GM12892 (cell line): ENCODE results near the gene ZNF765.
"Not testable (repeated sequence)": the region's sequence is repeated elsewhere in the genome, so short reads cannot be mapped to it uniquely, and the experiment has no call there.

ENCODE experiments used
- DNase-seq: peaks from one replicate; pipeline ENCODE4 v3.0.0; 2011; ENCODE audit not compliant: insufficient read length
- FAIRE-seq: peaks from 2 replicates; lab custom pipeline; 2011; peaks lifted over from hg19 to GRCh38; lab: Jason Lieb, UNC
- POLR2A ChIP-seq: IDR thresholded peaks from 2 replicates; pipeline ENCODE4 v1.6.1; 2011; ENCODE audit warnings: low read depth, low read length, control low read depth
- POLR2AphosphoS5 ChIP-seq: IDR thresholded peaks from 2 replicates; pipeline ENCODE4 v1.6.1; 2011; ENCODE audit warnings: low read depth, low read length, control low read depth
- TAF1 ChIP-seq: IDR thresholded peaks from 2 replicates; pipeline ENCODE4 v1.6.1; 2011; ENCODE audit warnings: low read depth, mild to moderate bottlenecking, control low read depth, low read length, borderline replicate concordance

The ZNF765 gene

DNA sequence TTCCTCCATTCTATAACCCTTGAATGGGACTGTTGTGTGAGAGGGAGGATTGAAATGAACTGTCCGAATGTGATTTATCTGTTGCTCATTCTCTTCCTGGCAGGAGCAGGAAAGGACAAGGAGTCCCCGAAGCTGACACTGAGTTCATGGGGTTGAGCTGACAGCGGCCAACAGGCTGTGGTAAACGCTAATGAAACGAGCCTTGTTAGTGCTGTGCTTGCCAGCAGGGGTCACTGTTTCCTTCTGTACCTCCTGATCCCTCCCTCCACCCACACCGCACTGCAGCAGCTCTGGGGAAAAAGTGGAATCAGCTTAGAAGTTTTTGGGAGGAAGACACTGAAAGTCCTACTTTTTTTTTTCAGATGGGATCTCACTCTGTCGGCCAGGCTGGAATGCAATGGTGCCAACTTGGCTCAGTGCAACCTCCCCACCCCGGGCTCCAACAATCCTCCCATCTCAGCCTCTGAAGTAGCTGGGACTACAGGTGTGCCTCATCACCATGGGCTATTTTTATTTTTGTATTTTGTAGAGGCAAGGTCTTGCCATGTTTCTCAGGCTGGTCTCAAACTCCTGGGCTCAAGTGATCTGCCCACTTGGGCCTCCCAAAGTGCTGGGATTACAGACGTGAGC lies 30.1 kb downstream of the ZNF765 start:
- DNase-seq (no peak), FAIRE-seq (no peak)
- no peak for TF ChIP-seq TAF1
- no peak for TF ChIP-seq POLR2A
- TF ChIP-seq POLR2AphosphoS5 = no peak

DNA sequence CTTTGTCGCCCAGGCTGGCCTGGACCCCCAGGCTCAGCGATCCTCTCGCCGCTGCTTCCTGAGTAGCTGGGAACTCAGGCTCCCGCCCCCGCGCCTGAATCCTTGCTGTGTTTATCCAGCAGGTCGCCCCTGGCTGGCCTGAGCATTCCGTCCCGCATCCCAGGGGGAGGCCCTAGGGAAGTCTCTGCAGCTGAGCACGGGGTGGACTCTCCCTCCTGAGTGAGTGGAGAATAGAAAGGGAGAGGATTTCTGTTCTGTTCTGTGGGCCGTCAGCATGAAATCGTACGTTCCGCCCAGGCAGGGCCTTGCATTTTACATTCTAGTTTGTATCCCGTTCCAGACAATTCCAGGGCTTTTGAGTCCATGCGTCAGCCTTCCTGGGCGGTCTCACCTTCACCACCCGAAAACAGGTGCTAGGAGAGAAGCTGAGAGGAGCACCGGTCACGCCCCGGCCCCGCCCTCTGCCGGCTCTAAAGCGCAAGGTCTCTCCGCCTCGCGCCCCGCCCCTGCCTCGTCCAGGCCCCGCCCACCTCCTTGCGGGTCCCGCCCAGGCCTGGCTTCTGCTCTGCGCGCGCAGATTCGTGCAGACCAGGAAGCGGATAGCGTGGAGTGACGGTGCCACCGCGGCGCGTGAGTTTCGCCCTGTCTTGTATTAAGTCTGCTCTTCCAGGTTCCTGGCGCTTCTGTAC lies 36.6 kb downstream of the ZNF765 start, which contains the start of gene ZNF761:
ZNF761 (plus strand) TSS at position 586 of the 689 bp plus-strand sequence. CDS start 15,285 bp downstream, outside the sequence.
- peak; percentile 90 for FAIRE-seq
- TF ChIP-seq POLR2A (peak; percentile 86), TAF1 (peak; percentile 61; the same call in 1 of the 2 replicates), POLR2AphosphoS5 (peak; percentile 87)
- peak; percentile 69 for DNase-seq

DNA sequence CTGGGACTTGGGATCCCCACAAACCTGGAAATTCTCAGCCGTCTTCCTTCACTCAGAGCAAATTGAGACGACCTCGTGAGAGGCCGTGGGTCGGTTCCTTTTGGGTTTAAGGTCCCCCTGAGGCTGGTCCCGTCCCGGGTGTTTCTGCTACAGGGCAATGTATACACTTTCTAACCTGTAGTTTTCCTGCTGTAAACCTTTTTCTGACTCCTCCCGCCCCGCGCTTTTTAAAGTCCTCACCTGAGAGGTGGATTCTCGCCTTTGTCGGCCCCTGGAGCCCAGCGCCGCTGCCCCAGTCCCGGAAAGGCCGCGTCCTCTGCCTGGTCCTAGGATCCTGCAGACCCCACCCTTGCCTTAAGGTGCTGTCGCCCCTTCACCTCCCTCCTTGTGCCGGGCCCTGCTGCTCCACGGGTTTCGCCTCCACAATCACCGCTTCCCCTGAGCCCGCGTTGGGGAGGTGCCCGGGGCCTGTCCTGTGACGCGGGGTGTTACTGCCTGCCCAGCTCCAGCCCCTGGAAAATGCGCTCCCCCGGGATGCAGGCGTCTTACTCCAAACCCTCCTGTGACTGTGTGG lies 37.2 kb downstream of the ZNF765 start:
- DNase-seq (no peak), FAIRE-seq (no peak)
- TF ChIP-seq POLR2A (no peak), TAF1 (no peak), POLR2AphosphoS5 (no peak)

DNA sequence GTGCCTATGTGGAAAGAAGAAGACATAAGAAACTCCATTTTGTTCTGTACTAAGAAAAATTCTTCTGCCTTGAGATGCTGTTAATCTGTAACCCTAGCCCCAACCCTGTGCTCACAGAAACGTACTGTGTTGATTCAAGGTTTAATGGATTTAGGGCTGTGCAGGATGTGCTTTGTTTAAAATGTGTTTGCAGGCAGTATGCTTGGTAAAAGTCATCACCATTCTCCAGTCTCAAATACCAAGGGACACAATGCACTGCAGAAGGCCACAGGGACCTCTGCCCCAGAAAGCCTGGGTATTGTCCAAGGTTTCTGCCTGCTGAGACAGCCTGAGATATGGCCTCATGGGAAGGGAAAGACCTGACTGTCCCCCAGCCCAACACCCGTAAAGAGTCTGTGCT lies 48.9 kb downstream of the ZNF765 start:
- FAIRE-seq, DNase-seq: not testable (repeated sequence)

GRCh38 chr19:53447196-53447595 lies 52.2 kb downstream of the ZNF765 start:
- not testable (repeated sequence) for FAIRE-seq, DNase-seq

- TF ChIP-seq POLR2A (no peak), TAF1 (no peak), POLR2AphosphoS5 (no peak)
- no peak for DNase-seq
- no peak for FAIRE-seq
Observed at GRCh38 chr19:53455828-53456227, 60.9 kb downstream of the ZNF765 start.

DNA sequence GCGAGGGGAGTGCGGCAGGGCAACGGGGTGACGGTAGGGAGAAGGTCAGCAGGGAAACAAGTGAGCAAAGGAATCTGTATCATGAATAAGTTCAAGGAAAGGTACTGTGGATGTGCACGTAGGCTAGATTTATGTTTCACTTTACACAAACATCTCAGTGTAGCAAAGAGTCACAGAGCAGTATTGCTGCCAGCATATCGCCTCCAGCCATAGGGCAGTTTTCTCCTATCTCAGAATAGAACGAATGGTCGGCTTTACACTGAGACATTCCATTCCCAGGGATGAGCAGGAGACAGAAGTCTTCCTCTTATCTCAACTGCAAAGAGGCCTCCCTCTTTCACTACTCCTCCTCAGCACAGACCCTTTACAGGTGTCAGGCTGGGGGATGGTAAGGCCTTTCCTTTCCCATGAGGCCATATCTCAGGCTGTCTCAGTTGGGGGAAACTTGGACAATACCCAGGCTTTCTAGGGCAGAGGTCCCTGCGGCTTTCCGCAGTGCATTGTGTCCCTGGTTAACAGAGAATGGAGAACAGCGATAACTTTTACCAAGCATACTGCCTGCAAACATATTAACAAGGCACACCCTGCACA lies 65.3 kb downstream of the ZNF765 start:
- not testable (repeated sequence) for DNase-seq, FAIRE-seq

GRCh38 chr19:53461866-53462265 lies 66.9 kb downstream of the ZNF765 start:
- TF ChIP-seq POLR2A (no peak), TAF1 (no peak), POLR2AphosphoS5 (no peak)
- DNase-seq (no peak), FAIRE-seq (no peak)

- DNase-seq = no peak
Observed at GRCh38 chr19:53462861-53463260, 67.9 kb downstream of the ZNF765 start.

GRCh38 chr19:53463263-53463662 lies 68.3 kb downstream of the ZNF765 start:
- FAIRE-seq (no peak), DNase-seq (no peak)
- TF ChIP-seq TAF1 = no peak

More at GRCh38 chr19:53462861-53463260, 67.9 kb downstream of the ZNF765 start:
- no peak for FAIRE-seq
- TF ChIP-seq POLR2AphosphoS5 = no peak
- no peak for TF ChIP-seq POLR2A
- TF ChIP-seq TAF1 = no peak

GRCh38 chr19:53466726-53467484 lies 72.0 kb downstream of the ZNF765 start:
- TF ChIP-seq POLR2AphosphoS5 (no peak), POLR2A (no peak), TAF1 (no peak)
- DNase-seq (no peak), FAIRE-seq (no peak)
